Measurements from ENCODE around the gene IDH2. TPM values are rescaled to one million over a fixed set of nuclear protein-coding genes. Genes with fewer than 3 reads are reported as not detected.
"Not testable (repeated sequence)": the region's sequence is repeated elsewhere in the genome, so short reads cannot be mapped to it uniquely, and the experiment has no call there.

IDH2 gene
- total RNA-seq, 2 experiments from 2014 or later = 38.0 to 38.2 TPM

DNA sequence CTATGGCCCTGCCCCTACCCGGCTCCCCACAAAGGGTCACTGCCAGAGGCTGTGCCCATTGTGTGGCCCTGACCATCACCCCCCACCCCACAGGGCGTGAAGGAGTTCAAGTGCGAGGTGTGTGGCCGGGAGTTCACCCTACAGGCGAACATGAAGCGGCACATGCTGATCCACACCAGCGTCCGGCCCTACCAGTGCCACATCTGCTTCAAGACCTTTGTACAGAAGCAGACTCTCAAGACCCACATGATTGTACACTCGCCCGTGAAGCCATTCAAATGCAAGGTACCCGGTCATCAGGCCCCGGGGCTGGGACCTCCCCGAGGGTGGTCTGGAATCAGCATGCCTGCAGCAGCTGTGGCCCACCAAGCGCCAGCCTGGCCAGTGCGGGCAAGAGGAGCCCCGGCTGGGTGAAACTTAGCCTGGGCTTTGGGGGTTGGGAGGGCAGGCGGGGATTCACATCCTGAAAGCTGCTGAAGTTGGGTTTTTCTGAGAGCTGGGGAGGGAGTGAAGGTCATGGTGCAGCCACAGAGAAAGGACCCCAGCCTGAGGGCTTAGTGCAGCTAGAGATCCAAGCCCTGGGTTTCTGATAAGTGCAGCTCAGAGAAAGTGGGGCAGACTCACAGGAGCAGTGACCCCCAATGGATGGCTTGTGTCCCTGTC, 29.2 kb downstream of the IDH2 start:
- Histone ChIP-seq H3K27me3 (ENCODE audit: control insufficient read depth in 1 of 2, insufficient read depth in 2 of 2, low read length in 2 of 2) (no peaks in the 10 kb centered on the region), H3K36me3 (ENCODE audit: insufficient read depth, low read length) (peaks cover 47% of the 10 kb centered on the region), H3K4me3 (ENCODE audit: low read length) (no peak overlapping the region), H3K9me3 (ENCODE audit: control insufficient read depth in 1 of 2, insufficient read depth in 1 of 2, low read length in 2 of 2) (no peaks in the 10 kb centered on the region), H3K27ac (ENCODE audit: low read depth in 1 of 2, low read length in 2 of 2) (no peak overlapping the region), H3K4me1 (ENCODE audit: insufficient read depth, low read length) (peaks cover 9% of the 10 kb centered on the region)
- no peak overlapping the region for H3K27ac Mint-ChIP-seq
- H3K9me3 Mint-ChIP-seq = no peaks in the 10 kb centered on the region
- DNase-seq = no peak
- ATAC-seq (ENCODE audit: poor library complexity) = no peak
- ChIA-PET POLR2A (no interaction called here), CTCF (no interaction called here)
- H3K36me3 Mint-ChIP-seq (ENCODE audit: low read depth) = peaks cover 37% of the 10 kb centered on the region
- H3K4me1 Mint-ChIP-seq (ENCODE audit: low read depth) = peaks cover 6% of the 10 kb centered on the region
- TF ChIP-seq, protein P1, sequence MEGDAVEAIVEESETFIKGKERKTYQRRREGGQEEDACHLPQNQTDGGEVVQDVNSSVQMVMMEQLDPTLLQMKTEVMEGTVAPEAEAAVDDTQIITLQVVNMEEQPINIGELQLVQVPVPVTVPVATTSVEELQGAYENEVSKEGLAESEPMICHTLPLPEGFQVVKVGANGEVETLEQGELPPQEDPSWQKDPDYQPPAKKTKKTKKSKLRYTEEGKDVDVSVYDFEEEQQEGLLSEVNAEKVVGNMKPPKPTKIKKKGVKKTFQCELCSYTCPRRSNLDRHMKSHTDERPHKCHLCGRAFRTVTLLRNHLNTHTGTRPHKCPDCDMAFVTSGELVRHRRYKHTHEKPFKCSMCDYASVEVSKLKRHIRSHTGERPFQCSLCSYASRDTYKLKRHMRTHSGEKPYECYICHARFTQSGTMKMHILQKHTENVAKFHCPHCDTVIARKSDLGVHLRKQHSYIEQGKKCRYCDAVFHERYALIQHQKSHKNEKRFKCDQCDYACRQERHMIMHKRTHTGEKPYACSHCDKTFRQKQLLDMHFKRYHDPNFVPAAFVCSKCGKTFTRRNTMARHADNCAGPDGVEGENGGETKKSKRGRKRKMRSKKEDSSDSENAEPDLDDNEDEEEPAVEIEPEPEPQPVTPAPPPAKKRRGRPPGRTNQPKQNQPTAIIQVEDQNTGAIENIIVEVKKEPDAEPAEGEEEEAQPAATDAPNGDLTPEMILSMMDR (IDR thresholded peaks at IDR 0.05) = no peak
- H3K27me3 Mint-ChIP-seq = no peaks in the 10 kb centered on the region
- no peak overlapping the region for H3K4me3 Mint-ChIP-seq
- intact Hi-C loops (cut with DNase I, micrococcal nuclease) = loop anchor here (2.0 to 5.0 kb wide), 4 partner anchors 20 to 331 kb away; partner anchors contain the start of gene ZNF710 (in 2 of the 2)

DNA sequence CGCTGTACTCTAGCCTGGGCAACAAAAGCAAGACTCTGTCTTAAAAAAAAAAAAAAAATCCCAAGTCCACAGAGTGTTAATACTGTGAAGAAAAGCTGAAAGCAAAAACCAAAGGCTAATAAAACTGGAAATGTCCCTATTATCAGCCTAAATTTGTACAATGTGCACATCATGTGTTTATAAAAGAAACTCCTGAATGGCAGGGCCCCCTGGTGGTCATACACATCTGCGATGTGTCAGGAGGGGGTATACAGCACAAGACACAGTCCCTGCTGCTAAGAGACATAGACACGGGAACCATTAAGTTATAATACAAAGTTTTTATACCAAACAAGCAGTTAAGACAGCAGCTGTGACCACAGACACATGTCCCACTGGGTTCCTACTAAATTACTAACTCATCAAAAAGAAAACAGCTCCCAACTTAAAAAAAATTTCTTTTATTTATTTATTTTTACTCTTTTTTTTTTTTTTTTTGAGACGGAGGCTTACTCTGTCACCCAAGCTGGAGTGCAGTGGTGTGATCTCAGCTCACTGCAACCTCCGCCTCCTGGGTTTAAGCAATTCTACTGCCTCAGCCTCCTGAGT, 31.0 kb downstream of the IDH2 start:
- Histone ChIP-seq H3K27me3 (ENCODE audit: control insufficient read depth in 1 of 2, insufficient read depth in 2 of 2, low read length in 2 of 2) (no peaks in the 10 kb centered on the region), H3K27ac (ENCODE audit: low read depth in 1 of 2, low read length in 2 of 2) (no peak overlapping the region), H3K4me3 (ENCODE audit: low read length) (no peak overlapping the region), H3K4me1 (ENCODE audit: insufficient read depth, low read length) (peaks cover 9% of the 10 kb centered on the region), H3K36me3 (ENCODE audit: insufficient read depth, low read length) (peaks cover 54% of the 10 kb centered on the region), H3K9me3 (ENCODE audit: control insufficient read depth in 1 of 2, insufficient read depth in 1 of 2, low read length in 2 of 2) (no peaks in the 10 kb centered on the region)
- H3K9me3 Mint-ChIP-seq = no peaks in the 10 kb centered on the region
- ATAC-seq (ENCODE audit: poor library complexity) (peak; percentile 98), DNase-seq (peak; percentile 65 to 89 (median 79))
- H3K36me3 Mint-ChIP-seq (ENCODE audit: low read depth) = peaks cover 32% of the 10 kb centered on the region
- peak overlapping the region; percentile 69 for H3K27ac Mint-ChIP-seq
- POLR2A ChIA-PET = interaction anchor here (0.6 to 1.3 kb wide), 4 partner anchors 69 to 178 kb away, joined by 3 to 5 read pairs (median 4); partner anchors contain the start of gene AP3S2
- CTCF ChIA-PET = interaction anchor here (0.6 to 1.9 kb wide), 11 partner anchors 10 to 856 kb away, joined by 3 to 7 read pairs (median 5); partner anchors contain the start of gene IDH2
- intact Hi-C loops (cut with DNase I, micrococcal nuclease) = loop anchor here (1.0 to 5.0 kb wide), 7 partner anchors 69 to 331 kb away; partner anchors contain the start of gene ZNF710 (in 2 of the 2)
- H3K4me3 Mint-ChIP-seq = no peak overlapping the region
- H3K4me1 Mint-ChIP-seq (ENCODE audit: low read depth) = peaks cover 6% of the 10 kb centered on the region
- no peaks in the 10 kb centered on the region for H3K27me3 Mint-ChIP-seq
- TF ChIP-seq, protein P1 (IDR thresholded peaks at IDR 0.05) = peak; percentile 83

DNA sequence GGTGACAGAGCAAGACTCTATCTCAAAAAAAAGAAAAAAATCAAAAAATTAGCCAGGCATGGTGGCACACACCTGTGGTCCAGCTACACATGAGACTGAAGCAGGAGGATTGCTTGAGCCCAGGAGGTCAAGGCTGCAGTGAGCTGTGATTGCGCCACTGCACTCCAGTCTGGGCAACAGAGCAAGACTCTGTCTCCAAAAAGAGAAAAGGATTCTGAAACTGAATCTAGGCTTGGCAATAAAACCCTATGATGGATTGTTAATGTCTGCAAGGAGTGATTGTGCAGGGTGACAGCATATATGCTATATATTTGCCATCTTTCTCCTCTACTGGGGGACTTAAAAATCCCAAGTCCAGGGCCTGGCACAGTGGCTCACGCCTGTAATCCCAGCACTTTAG, 31.6 kb downstream of the IDH2 start:
- not testable (repeated sequence) for H3K27me3 ChIP-seq (ENCODE audit: control insufficient read depth in 1 of 2, insufficient read depth in 2 of 2, low read length in 2 of 2); H3K4me1 Mint-ChIP-seq (ENCODE audit: low read depth); H3K27me3 Mint-ChIP-seq; DNase-seq; H3K27ac Mint-ChIP-seq; H3K9me3 ChIP-seq (ENCODE audit: control insufficient read depth in 1 of 2, insufficient read depth in 1 of 2, low read length in 2 of 2); H3K4me1 ChIP-seq (ENCODE audit: insufficient read depth, low read length); H3K4me3 Mint-ChIP-seq; H3K9me3 Mint-ChIP-seq; H3K27ac ChIP-seq (ENCODE audit: low read depth in 1 of 2, low read length in 2 of 2); ATAC-seq (ENCODE audit: poor library complexity); H3K4me3 ChIP-seq (ENCODE audit: low read length)
- CTCF ChIA-PET = interaction anchor here (1.0 to 1.9 kb wide), 5 partner anchors 9 to 319 kb away, joined by 3 to 7 read pairs (median 6); partner anchors contain the start of gene IDH2
- peaks cover 26% of the 10 kb centered on the region for H3K36me3 Mint-ChIP-seq (ENCODE audit: low read depth)
- POLR2A ChIA-PET = interaction anchor here (1.3 kb wide), 1 partner anchor 71 kb away, joined by 4 read pairs; no protein-coding TSS in a partner anchor
- intact Hi-C loops (cut with DNase I, micrococcal nuclease) = loop anchor here (1.0 to 5.0 kb wide), 7 partner anchors 68 to 330 kb away; partner anchors contain the start of gene ZNF710 (in 2 of the 2)
- peaks cover 49% of the 10 kb centered on the region for H3K36me3 ChIP-seq (ENCODE audit: insufficient read depth, low read length)
